H1 (cell line): Measurements from ENCODE around the gene PRPF38A. TPM values are rescaled to one million over a fixed set of nuclear protein-coding genes. Genes with fewer than 3 reads are reported as not detected.

Experiments
- CTCF ChIA-PET: fragments of 300-600 bp; sonication (Branson Sonifier 250); formaldehyde crosslinking; loops from one replicate; lab custom pipeline; 2021; ENCODE audit not compliant: partially characterized antibody; lab: Charles Lee
- POLR2A ChIA-PET: fragments of 300-600 bp; sonication (Branson Sonifier 250); formaldehyde crosslinking; loops from one replicate; lab custom pipeline; 2021; ENCODE audit warnings: inconsistent platforms; ENCODE audit not compliant: partially characterized antibody; lab: Charles Lee
- DNase-seq, 2 experiments: peaks; one replicate each; pipeline versions ENCODE4 v3.0.0 to v3.0.0-alpha.2; 2010 to 2022; ENCODE audit warnings: low spot score in 2 of 2, low read depth in 1 of 2, mixed read lengths in 1 of 2
- FAIRE-seq: peaks from 2 replicates; lab custom pipeline; 2011; peaks lifted over from hg19 to GRCh38; lab: Jason Lieb, UNC
- H2AFZ ChIP-seq: 2 replicates; pipeline ENCODE4 v1.8.1; 2012; ENCODE audit warnings: low read length, inconsistent platforms
- H2AK5ac ChIP-seq: 2 replicates; pipeline ENCODE4 v1.6.1; 2013; ENCODE audit warnings: low read depth, low read length
- H2BK120ac ChIP-seq: replicated peaks from 2 replicates; pipeline ENCODE3; 2013; ENCODE audit warnings: low read depth, low read length, inconsistent platforms
- H2BK12ac ChIP-seq: 2 replicates; pipeline ENCODE4 v1.6.1; 2013; ENCODE audit warnings: low read depth, low read length
- H2BK15ac ChIP-seq: 2 replicates; pipeline ENCODE4 v1.6.1; 2013; ENCODE audit warnings: low read length
- H2BK20ac ChIP-seq: 2 replicates; pipeline ENCODE4 v1.6.1; 2013; ENCODE audit warnings: low read length
- H2BK5ac ChIP-seq: 2 replicates; pipeline ENCODE4 v1.6.1; 2013; ENCODE audit warnings: low read depth, low read length
- H3K14ac ChIP-seq: 2 replicates; pipeline ENCODE4 v1.6.1; 2013; ENCODE audit warnings: inconsistent platforms; ENCODE audit not compliant: insufficient read length
- H3K18ac ChIP-seq: 2 replicates; pipeline ENCODE4 v1.6.1; 2013; ENCODE audit warnings: low read length; ENCODE audit errors: extremely low read depth
- H3K23ac ChIP-seq: 2 replicates; pipeline ENCODE4 v1.6.1; 2013; ENCODE audit warnings: inconsistent platforms; ENCODE audit not compliant: insufficient read length
- H3K23me2 ChIP-seq: 2 replicates; pipeline ENCODE4 v1.6.1; 2013; ENCODE audit warnings: low read depth, low read length
- H3K27ac ChIP-seq: 2 replicates; pipeline ENCODE4 v1.6.1; 2011; ENCODE audit warnings: low read depth, low read length, inconsistent platforms
- H3K27me3 ChIP-seq, 4 experiments: replicated peaks in 1 of 4; 1 replicate in 1 of 4; 2 replicates in 3 of 4; pipeline versions ENCODE4 v1.6.1 to v1.8.1; 2011 to 2013; ENCODE audit warnings: low read length in 3 of 4, mild to moderate bottlenecking in 3 of 4, inconsistent platforms in 2 of 4, mixed read lengths in 2 of 4, moderate library complexity in 1 of 4; ENCODE audit not compliant: control insufficient read depth in 3 of 4, insufficient read depth in 3 of 4; ENCODE audit errors: extremely low read depth in 1 of 4
- H3K36me3 ChIP-seq, 4 experiments: 2 replicates each; pipeline versions ENCODE4 v1.6.1 to v1.8.1; 2011 to 2013; ENCODE audit warnings: mild to moderate bottlenecking in 4 of 4, low read length in 3 of 4, moderate library complexity in 2 of 4, control low read depth in 1 of 4, inconsistent platforms in 1 of 4; ENCODE audit not compliant: insufficient read depth in 4 of 4, control insufficient read depth in 2 of 4
- H3K4ac ChIP-seq: replicated peaks from 2 replicates; pipeline ENCODE3; 2013; ENCODE audit warnings: low read length, low read depth, mixed read lengths, inconsistent platforms; ENCODE audit not compliant: insufficient read length
- H3K4me1 ChIP-seq, 4 experiments: replicated peaks in 1 of 4; 1 replicate in 1 of 4; 2 replicates in 3 of 4; pipeline versions ENCODE4 v1.6.1 to v1.8.1; 2011 to 2013; ENCODE audit warnings: low read length in 3 of 4, inconsistent platforms in 2 of 4, mixed read lengths in 1 of 4; ENCODE audit not compliant: insufficient read depth in 4 of 4, control insufficient read depth in 3 of 4
- H3K4me2 ChIP-seq, 2 experiments: 2 replicates each; pipeline versions ENCODE4 v1.6.1 to v1.8.1; 2011 to 2013; ENCODE audit warnings: low read depth in 2 of 2, low read length in 2 of 2, control low read depth in 1 of 2, inconsistent platforms in 1 of 2, mild to moderate bottlenecking in 1 of 2; ENCODE audit not compliant: insufficient read depth in 1 of 2
- H3K4me3 ChIP-seq, 4 experiments: fragments of 200-600, 300-600 bp in 1 of 4; sonication (generic), shearing (Covaris generic), sonication (Bioruptor Twin) in 1 of 4; 2 replicates each; pipeline versions ENCODE4 v1.5.1 to v1.8.1; 2011 to 2016; ENCODE audit warnings: low read length in 4 of 4, low read depth in 3 of 4, control low read depth in 2 of 4, inconsistent platforms in 2 of 4, mild to moderate bottlenecking in 2 of 4, mixed read lengths in 1 of 4, moderate library complexity in 1 of 4; ENCODE audit not compliant: insufficient read depth in 2 of 4; ENCODE audit errors: extremely low read depth in 1 of 4
- H3K56ac ChIP-seq: replicated peaks from 2 replicates; pipeline ENCODE3; 2013; ENCODE audit warnings: low read depth, mild to moderate bottlenecking, mixed read lengths, low read length, inconsistent platforms; ENCODE audit not compliant: insufficient read length
- H3K79me1 ChIP-seq: 2 replicates; pipeline ENCODE4 v1.6.1; 2013; ENCODE audit warnings: low read depth, low read length, control low read depth
- H3K79me2 ChIP-seq, 2 experiments: 2 replicates each; pipeline versions ENCODE4 v1.6.1 to v1.8.1; 2012 to 2013; ENCODE audit warnings: low read length in 2 of 2, mild to moderate bottlenecking in 2 of 2, inconsistent platforms in 1 of 2; ENCODE audit not compliant: insufficient read depth in 2 of 2, control insufficient read depth in 1 of 2
- H3K9ac ChIP-seq, 4 experiments: replicated peaks in 1 of 4; 1 replicate in 1 of 4; 2 replicates in 3 of 4; pipeline versions ENCODE4 v1.6.1 to v1.8.1; 2011 to 2013; ENCODE audit warnings: low read depth in 3 of 4, low read length in 3 of 4, control low read depth in 2 of 4, mild to moderate bottlenecking in 2 of 4, moderate library complexity in 2 of 4, inconsistent platforms in 1 of 4; ENCODE audit errors: extremely low read depth in 1 of 4
- H3K9me3 ChIP-seq, 2 experiments: 2 replicates each; pipeline versions ENCODE4 v1.6.1 to v1.8.1; 2012 to 2013; ENCODE audit warnings: mild to moderate bottlenecking in 2 of 2, moderate library complexity in 2 of 2, control low read depth in 1 of 2, inconsistent platforms in 1 of 2, low read depth in 1 of 2, low read length in 1 of 2, mixed read lengths in 1 of 2; ENCODE audit not compliant: insufficient read depth in 2 of 2
- H4K20me1 ChIP-seq, 2 experiments: replicated peaks in 1 of 2; 2 replicates each; pipeline versions ENCODE3 to v1.8.1; 2011 to 2013; ENCODE audit warnings: inconsistent platforms in 2 of 2, low read length in 2 of 2, mild to moderate bottlenecking in 1 of 2; ENCODE audit not compliant: insufficient read depth in 2 of 2, control insufficient read depth in 1 of 2
- H4K5ac ChIP-seq: 2 replicates; pipeline ENCODE4 v1.6.1; 2013; ENCODE audit warnings: low read length, low read depth, mixed read lengths, inconsistent platforms; ENCODE audit not compliant: insufficient read length
- H4K8ac ChIP-seq: 2 replicates; pipeline ENCODE4 v1.8.0; 2013; ENCODE audit warnings: mild to moderate bottlenecking, moderate library complexity, low read length, inconsistent platforms; ENCODE audit not compliant: insufficient read depth; ENCODE audit errors: extremely low read depth
- H4K91ac ChIP-seq: replicated peaks from 2 replicates; pipeline ENCODE3; 2013; ENCODE audit warnings: low read length, mixed read lengths, inconsistent platforms; ENCODE audit not compliant: insufficient read length
- FOSL1 ChIP-seq: IDR thresholded peaks from 2 replicates; pipeline ENCODE4 v1.6.1; 2011; ENCODE audit warnings: mild to moderate bottlenecking, low read depth, low read length, moderate library complexity; ENCODE audit not compliant: insufficient read depth
- HDAC6 ChIP-seq: IDR thresholded peaks from one replicate; pipeline ENCODE4 v1.7.1; 2012; ENCODE audit warnings: low read depth, mild to moderate bottlenecking, inconsistent platforms, low read length, moderate library complexity
- KDM1A ChIP-seq: fragments of 200-600, 300-600 bp; sonication (generic); IDR thresholded peaks from 2 replicates; pipeline ENCODE4 v1.7.1; 2016; ENCODE audit warnings: mild to moderate bottlenecking, low read length, borderline replicate concordance
- ZNF274 ChIP-seq: IDR thresholded peaks from 2 replicates; pipeline ENCODE4 v1.7.0; 2012; ENCODE audit warnings: low read length, borderline replicate concordance; ENCODE audit errors: extremely low read depth
- WGBS, 2 experiments: shearing (Covaris generic) in 1 of 2; methylation state at CpG; one replicate each; pipeline versions ENCODE4 v1.1.6 to v1.1.7; 2013 to 2015; ENCODE audit warnings: low lambda C conversion rate in 2 of 2, mixed read lengths in 2 of 2, inconsistent platforms in 1 of 2, low coverage in 1 of 2, missing lambda C conversion rate in 1 of 2; ENCODE audit not compliant: insufficient replicate concordance in 2 of 2, insufficient coverage in 1 of 2, insufficient read length in 1 of 2; ENCODE audit errors: extremely low coverage in 1 of 2, missing lambda C conversion rate in 1 of 2; 5-methylcytosine and 5-hydroxymethylcytosine counted together
- polyA plus RNA-seq, 7 experiments: library from polyadenylated mRNA; depleted of rRNA in 3 of 7; stranded (reverse) in 5 of 7; unstranded in 2 of 7; fragments of >200 nt in 5 of 7; fragments of 200-250 nt in 2 of 7; gene quantifications; 1 replicate in 5 of 7; 2 replicates in 1 of 7; 4 replicates in 1 of 7; pipeline versions ENCODE4 v1.2.1 to v1.2.3, GENCODE V29; 2011 to 2013; ENCODE audit warnings: missing spikeins in 2 of 7, mixed read lengths in 2 of 7
- total RNA-seq: library from RNA; stranded (reverse); fragmentation: NEBNext Ultra II Directional; extraction: Animal tissue kit (Norgen Biotek cat#: 25700); gene quantifications from 2 replicates; pipeline ENCODE4 v1.2.1, GENCODE V29; 2021

PRPF38A gene
- total and polyA plus RNA-seq, 2 of the 8 experiments (the other 6 are each of a cell fraction or from before 2014, with no cell fraction given) = 25.6 to 76.2 TPM

DNA sequence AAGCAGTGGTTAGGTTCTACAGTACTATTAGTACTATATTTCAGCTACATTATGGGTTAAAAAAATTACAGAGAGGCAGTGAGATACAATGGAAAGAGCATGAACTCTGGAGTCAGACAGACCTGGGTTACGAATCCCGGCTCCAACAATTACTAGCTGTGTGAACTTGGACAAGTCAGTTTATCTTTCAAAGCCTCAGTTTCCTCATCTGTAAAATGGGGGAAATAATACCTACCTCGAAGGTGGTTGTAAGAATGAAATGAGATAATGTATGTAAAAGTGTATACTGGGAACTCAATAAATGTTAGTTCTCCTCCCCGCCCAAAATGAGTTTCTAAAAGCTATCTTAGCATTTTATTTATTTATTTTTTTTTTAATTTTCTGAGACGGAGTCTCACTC is 59.5 kb downstream of the PRPF38A start:
- CTCF ChIA-PET = interaction anchor here (0.7 to 1.7 kb wide), 2 partner anchors 222 to 328 kb away, joined by 4 read pairs; no protein-coding TSS in a partner anchor
- 85% methylated on average over 5 of the region's 5 CpGs; no CpG with 5 or more reads in 1 of the 2 experiments for WGBS, 2 experiments
- no peak overlapping the region for H4K5ac ChIP-seq
- H3K79me2 ChIP-seq = no peaks in the 10 kb centered on the region
- no peak overlapping the region for H2BK20ac ChIP-seq
- no peak overlapping the region for H2BK15ac ChIP-seq
- POLR2A ChIA-PET = interaction anchor here (0.7 to 2.2 kb wide), 3 partner anchors 11 to 60 kb away, joined by 3 to 8 read pairs (median 8); partner anchors contain the start of genes ORC1 and PRPF38A
- FAIRE-seq = no peak
- no peak overlapping the region for H2AK5ac ChIP-seq
- H3K23ac ChIP-seq = no peak overlapping the region
- no peak overlapping the region for H4K8ac ChIP-seq
- H2BK12ac ChIP-seq = no peak overlapping the region
- H2AFZ ChIP-seq = no peak overlapping the region
- no peak overlapping the region for H2BK5ac ChIP-seq
- no peaks in the 10 kb centered on the region for H4K20me1 ChIP-seq
- no peak overlapping the region for H3K9ac ChIP-seq
- DNase-seq = no peak
- H3K18ac ChIP-seq = no peak overlapping the region
- H3K36me3 ChIP-seq = peaks cover 0 to 3% (median 0%) of the 10 kb centered on the region in 4 experiments; a peak in 1 of 8 replicates
- H3K4me3 ChIP-seq = no peak overlapping the region
- H3K23me2 ChIP-seq = no peaks in the 10 kb centered on the region
- no peak overlapping the region for H3K14ac ChIP-seq
- no peak overlapping the region for H3K27ac ChIP-seq
- H3K56ac ChIP-seq = no peak overlapping the region
- H3K79me1 ChIP-seq = no peaks in the 10 kb centered on the region
- H3K4ac ChIP-seq = no peak overlapping the region
- no peaks in the 10 kb centered on the region for H3K27me3 ChIP-seq
- H3K4me2 ChIP-seq = no peak overlapping the region
- peaks cover 3 to 7% (median 5%) of the 10 kb centered on the region in 4 experiments; a peak in 5 of 7 replicates for H3K4me1 ChIP-seq
- no peak overlapping the region for H4K91ac ChIP-seq
- H2BK120ac ChIP-seq = no peak overlapping the region
- no peaks in the 10 kb centered on the region for H3K9me3 ChIP-seq
- peak; percentile 72 for TF ChIP-seq KDM1A
- TF ChIP-seq FOSL1 = no peak
- TF ChIP-seq ZNF274 = no peak
- TF ChIP-seq HDAC6 = no peak
